Cardiac septum (tissue), 1 donor: ENCODE data around the gene RBM45. TPM values are rescaled to one million over a fixed set of nuclear protein-coding genes. Genes with fewer than 3 reads are reported as not detected.
"Not testable (repeated sequence)": the region's sequence is repeated elsewhere in the genome, so short reads cannot be mapped to it uniquely, and the experiment has no call there.

ENCODE experiments used
- DNase-seq: peaks from one replicate; pipeline ENCODE4 v3.0.0-alpha.2; 2020; ENCODE audit warnings: low spot score
- intact Hi-C: fragments of 100-400 bp; cut with DNase I; formaldehyde crosslinking; loops from one replicate; pipeline ENCODE4 v1.14.0; 2022
- total RNA-seq: library from RNA; stranded (reverse); fragmentation: NEBNext Ultra II Directional; extraction: Animal tissue kit (Norgen Biotek cat#: 25700); gene quantifications from one replicate; pipeline ENCODE4 v1.2.1, GENCODE V29; 2021
- donor health status: DM: no; HTN: no; CAD: no.

RBM45 gene
- total RNA-seq, 1 donor from 2014 or later: 5.2 TPM

DNA sequence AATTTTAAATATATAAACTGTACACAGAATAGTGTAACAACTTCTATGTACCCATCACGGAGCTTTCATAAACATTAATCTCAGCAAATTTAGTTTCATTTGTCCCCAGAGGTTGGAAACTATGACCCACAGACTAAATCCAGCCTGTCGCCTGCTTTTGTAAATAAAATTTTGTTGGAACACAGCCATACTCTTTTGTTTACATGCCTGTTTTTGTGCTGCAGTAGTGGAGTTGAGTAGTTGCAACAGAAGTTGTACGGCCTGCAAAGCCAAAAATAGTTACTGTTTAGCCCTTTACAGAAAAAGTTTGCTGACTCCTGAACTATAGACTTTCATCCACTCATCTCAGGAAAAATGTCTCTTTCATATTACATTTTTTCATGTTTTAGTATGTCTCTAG, 39.8 kb downstream of the RBM45 start:
- intact Hi-C loops: no loop called here
- no peak for DNase-seq

DNA sequence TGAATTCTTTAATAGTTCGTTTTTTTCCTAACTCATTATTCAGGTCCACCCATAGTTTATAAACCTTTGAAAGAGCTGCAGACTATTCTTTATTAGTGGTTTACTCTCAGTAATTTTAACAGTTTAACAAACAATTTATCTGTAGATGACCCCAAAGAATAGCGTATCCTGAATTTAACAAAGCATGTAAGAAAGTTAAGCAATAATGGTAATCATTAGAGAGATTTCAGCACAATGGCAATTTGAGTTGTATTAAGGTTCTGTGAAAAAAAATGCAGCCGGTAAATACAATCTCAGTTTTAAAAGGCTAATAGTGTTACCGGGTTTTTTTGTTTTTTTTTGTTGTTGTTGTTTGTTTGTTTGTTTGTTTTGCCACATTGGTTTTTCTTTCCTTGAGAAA, 40.3 kb downstream of the RBM45 start:
- DNase-seq: no peak
- intact Hi-C loops: no loop called here

DNA sequence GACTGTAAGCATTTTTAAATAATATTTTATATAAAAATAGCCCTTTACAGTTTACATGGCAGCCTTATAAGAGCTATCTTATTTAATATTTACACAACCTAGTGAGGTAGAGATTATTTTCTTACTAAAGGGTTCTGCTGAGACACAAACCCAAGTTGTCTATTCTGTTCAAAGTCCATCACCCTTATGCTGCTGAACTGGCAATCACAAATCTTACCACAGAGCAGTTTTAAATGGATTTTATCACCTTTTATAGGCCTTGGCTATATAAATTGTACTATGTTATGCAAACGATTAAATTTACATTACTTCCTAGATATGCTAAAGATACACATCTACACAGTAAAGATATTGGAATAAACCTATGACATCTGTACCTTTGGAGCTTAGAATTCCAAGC, 40.7 kb downstream of the RBM45 start:
- intact Hi-C loops: no loop called here
- no peak for DNase-seq

DNA sequence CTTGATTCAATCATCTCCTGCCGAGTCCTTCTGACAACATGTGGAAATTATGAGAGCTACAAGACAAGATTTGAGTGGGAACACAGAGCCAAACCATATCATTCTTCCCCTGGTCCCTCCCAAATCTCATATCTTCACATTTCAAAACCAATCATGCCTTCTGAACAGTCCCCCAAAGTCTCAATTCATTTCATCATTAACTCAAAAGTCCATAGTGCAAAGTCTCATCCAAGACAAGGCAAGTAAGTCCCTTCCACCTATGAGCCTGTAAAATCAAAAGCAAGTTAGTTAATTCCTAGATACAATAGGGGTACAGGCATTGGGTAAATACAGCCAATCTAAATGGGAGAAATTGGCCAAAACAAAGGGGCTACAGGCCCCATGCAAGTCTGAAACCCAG, 41.6 kb downstream of the RBM45 start:
- DNase-seq, intact Hi-C loops: not testable (repeated sequence)

DNA sequence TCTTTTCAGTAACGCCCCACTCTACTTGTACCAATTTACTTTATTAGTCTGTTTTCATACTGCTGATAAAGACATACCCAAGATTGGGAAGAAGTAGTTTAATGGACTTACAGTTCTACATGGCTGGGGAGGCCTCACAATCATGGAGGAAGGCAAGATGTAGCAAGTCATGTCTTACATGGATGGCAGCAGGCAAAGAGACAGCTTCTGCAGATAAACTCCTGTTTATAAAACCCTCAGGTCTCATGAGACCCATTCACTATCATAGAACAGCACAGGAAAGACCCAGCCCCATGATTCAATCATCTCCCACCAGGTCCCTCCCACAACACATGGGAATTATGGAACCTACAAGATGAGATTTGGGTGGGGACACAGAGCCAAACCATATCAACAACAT, 43.3 kb downstream of the RBM45 start:
- intact Hi-C loops: no loop called here
- no peak for DNase-seq

DNA sequence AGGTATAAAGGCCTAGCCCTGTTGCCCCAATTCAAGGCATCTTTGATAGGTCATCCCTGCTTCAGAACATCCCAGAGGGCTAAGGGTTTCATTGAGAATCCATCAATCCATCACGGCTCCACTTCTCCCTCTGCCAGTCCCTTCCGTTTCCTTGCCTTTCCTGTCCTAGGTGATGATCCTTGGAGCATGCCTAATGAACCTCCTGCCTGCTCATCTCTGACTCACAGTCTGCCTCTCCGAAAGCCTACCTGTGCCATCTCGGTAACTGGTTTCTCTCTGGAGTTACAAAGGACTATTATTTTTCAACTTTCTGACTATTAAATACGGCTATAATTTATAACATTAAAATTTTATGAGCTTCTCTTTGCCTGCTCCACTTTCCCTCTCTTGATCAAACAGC, 45.3 kb downstream of the RBM45 start:
- intact Hi-C loops: no loop called here
- DNase-seq: no peak

DNA sequence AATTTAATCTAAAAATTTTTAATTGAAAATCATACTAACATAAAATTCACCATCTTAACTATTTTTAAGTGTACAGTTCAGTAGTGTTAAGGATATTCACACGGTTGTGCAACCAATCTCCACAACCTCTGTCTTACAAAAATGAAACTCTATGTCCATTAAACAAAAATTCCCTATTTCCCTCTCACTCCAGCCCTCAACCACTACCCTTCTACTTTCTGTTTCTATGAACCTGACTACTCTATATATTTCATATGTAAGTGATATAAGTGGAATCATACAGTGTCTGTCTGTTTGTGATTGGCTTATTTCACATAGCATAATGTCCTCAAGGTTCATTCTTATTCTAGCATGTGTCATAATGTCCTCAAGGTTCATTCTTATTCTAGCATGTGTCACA, 47.7 kb downstream of the RBM45 start:
- DNase-seq: no peak
- intact Hi-C loops: no loop called here

DNA sequence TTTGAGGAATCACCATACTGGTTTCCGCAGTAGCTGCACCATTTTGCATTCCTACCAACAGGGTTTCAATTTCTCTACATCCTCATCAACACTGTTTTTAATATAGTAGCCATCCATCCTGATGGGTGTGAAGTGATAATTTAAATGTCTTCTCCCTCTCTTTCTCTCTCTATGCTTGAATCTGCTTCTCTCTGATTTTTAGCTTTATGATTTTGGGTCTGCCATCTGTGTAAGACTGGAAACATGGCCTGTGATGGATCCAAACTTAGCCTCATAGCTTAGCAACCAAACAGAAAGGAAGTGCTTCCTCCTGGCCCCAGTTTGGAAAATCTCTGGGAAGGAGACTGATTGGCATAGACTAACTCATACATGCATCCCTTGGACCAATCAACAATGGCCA, 48.4 kb downstream of the RBM45 start:
- DNase-seq: no peak
- intact Hi-C loops: no loop called here

DNA sequence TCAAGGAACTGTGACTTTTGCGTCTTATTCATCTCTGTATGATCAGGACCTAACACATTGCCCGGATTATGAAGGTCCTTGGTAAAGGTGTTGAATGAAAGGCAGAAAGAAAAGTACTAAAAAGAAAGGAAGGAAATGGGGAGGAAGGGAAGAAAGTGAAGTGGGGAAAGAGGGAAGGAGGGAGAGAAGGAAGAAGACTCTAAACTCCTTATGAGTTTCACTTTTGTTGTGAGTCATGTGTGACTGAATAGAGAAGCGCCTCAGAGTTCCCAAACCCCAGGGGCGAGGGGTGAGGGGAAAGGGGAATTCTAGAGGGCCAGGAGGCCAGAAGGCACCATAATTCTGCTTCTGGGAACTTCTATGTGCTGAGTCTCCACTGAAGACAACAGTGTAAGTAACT, 51.2 kb downstream of the RBM45 start:
- no peak for DNase-seq
- intact Hi-C loops: no loop called here

DNA sequence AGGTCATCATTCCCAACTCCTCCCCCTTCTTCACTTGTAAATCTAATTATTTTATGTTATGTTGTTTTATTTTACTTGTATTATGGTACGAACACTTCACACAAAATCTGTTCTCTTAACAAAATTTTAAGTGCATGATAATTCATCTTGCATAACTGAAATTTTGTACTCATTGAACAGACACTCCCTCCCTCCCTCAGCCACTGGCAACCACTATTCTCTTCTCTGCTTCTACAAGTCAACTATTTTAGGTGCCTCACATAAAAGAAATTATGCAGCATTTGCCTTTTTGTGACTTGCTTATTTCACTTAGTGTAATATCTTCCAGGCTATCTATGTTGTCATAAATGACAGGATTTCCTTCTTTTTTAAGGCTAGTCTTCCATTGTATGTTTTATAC, 51.7 kb downstream of the RBM45 start:
- no peak for DNase-seq
- intact Hi-C loops: no loop called here

DNA sequence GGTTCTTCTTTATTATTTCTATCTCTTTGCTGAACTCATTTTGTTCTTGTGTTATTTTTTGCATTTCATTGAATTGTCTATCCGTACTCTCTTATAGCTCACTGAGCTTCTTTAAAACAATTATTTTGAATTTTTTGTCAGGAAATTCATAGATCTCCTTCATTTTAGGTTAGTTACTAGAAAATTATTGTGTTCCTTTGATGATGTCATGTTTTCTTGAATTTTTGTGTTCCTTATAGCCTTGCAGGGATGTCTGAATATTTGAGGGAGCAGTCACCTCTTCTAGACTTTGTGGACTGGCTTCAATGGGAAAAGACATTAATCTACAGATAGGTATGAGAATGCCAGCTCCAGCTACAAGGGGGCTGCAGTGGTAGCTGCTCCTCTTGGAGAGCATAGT, 61.4 kb downstream of the RBM45 start:
- intact Hi-C loops: no loop called here
- no peak for DNase-seq

DNA sequence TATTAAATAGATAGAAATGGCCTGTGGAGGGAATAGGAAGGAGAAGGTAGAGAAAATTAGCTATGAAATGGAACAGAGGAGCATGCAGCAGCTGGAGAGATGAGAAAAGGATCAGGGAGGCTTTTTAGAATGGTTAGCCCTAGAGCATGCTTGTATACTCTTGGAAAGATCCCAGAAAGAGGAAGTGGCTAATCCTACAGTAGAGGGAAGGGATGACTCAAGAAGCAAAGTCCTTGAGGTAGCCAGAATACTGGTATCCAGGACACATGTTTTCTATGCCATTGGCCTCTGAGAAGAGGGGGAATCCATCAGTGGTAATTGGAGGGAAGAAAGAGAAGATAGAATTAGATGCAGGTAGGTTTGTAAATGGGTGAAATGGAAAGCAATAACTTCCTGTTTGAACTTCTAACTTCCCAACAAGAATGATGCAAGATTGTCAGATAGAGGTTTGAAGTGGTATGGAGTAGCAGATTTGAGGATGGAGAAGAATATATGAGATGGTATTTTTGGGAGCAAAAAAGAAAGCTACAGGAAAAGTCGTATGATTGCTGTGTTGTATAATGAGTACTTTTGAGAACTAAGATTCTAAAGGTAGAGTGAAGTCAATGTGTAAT, 64.9 kb downstream of the RBM45 start:
- intact Hi-C loops: no loop called here
- no peak for DNase-seq

Other genes with a start within 250 kb of the RBM45 start
- gene PDE11A, start 39.7 kb upstream of the RBM45 start, total RNA-seq: 0.54 TPM
- 5.5 TPM for gene OSBPL6, start 82.1 kb downstream of the RBM45 start, total RNA-seq